Measurements from ENCODE around the gene PDIA2. TPM values are rescaled to one million over a fixed set of nuclear protein-coding genes. Genes with fewer than 3 reads are reported as not detected.

PDIA2 gene
- total and polyA plus RNA-seq, 8 donors, result 32.3 to 932 (median 118) TPM; not detected in 1

- peaks cover 20 to 90% (median 77%) of the 10 kb centered on the region in 4 donors for H3K36me3 ChIP-seq
- 93 to 96% (median 95%) methylated on average over 4 to 13 of the region's 13 CpGs for WGBS, 5 donors
Measured at GRCh38 chr16:301950-302349, 19.0 kb downstream of the PDIA2 start.

GRCh38 chr16:303760-304505 lies 21.0 kb downstream of the PDIA2 start:
- WGBS, 5 donors, result 83 to 90% (median 88%) methylated on average over 38 to 43 of the region's 43 CpGs
- Histone ChIP-seq H3K36me3 (peaks cover 18 to 90% (median 78%) of the 10 kb centered on the region in 4 donors), H3K4me3 (no peak overlapping the region), H3K9me3 (no peaks in the 10 kb centered on the region), H3K27me3 (no peaks in the 10 kb centered on the region), H3K27ac (no peak overlapping the region), H3K4me1 (no peaks in the 10 kb centered on the region)
- intact Hi-C loops (cut with DNase I; ENCODE audit: low total_unique reads), result no loop called here
- TF ChIP-seq, protein P1, sequence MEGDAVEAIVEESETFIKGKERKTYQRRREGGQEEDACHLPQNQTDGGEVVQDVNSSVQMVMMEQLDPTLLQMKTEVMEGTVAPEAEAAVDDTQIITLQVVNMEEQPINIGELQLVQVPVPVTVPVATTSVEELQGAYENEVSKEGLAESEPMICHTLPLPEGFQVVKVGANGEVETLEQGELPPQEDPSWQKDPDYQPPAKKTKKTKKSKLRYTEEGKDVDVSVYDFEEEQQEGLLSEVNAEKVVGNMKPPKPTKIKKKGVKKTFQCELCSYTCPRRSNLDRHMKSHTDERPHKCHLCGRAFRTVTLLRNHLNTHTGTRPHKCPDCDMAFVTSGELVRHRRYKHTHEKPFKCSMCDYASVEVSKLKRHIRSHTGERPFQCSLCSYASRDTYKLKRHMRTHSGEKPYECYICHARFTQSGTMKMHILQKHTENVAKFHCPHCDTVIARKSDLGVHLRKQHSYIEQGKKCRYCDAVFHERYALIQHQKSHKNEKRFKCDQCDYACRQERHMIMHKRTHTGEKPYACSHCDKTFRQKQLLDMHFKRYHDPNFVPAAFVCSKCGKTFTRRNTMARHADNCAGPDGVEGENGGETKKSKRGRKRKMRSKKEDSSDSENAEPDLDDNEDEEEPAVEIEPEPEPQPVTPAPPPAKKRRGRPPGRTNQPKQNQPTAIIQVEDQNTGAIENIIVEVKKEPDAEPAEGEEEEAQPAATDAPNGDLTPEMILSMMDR (IDR thresholded peaks at IDR 0.05), result peak in 1 of 7 experiments; percentile 14
- TF ChIP-seq POLR2AphosphoS5 (IDR thresholded peaks at IDR 0.05), result no peak
- DNase-seq, result no peak

More at GRCh38 chr16:301950-302349, 19.0 kb downstream of the PDIA2 start:
- no peaks in the 10 kb centered on the region for H3K9me3 ChIP-seq
- no peaks in the 10 kb centered on the region for H3K4me1 ChIP-seq
- H3K27me3 ChIP-seq, result no peaks in the 10 kb centered on the region
- no peak for TF ChIP-seq EP300 (IDR thresholded peaks at IDR 0.05)
- TF ChIP-seq, protein P1 (IDR thresholded peaks at IDR 0.05), result no peak
- TF ChIP-seq POLR2AphosphoS5 (IDR thresholded peaks at IDR 0.05), result no peak
- TF ChIP-seq POLR2A (IDR thresholded peaks at IDR 0.05), result no peak
- intact Hi-C loops (cut with DNase I; ENCODE audit: low total_unique reads), result no loop called here
- H3K27ac ChIP-seq, result no peak overlapping the region
- no peak for DNase-seq
- no peak overlapping the region for H3K4me3 ChIP-seq

GRCh38 chr16:305916-306626 lies 23.1 kb downstream of the PDIA2 start:
- Histone ChIP-seq H3K36me3 (peaks cover 28 to 96% (median 81%) of the 10 kb centered on the region in 4 donors), H3K4me3 (no peak overlapping the region), H3K4me1 (no peaks in the 10 kb centered on the region), H3K27ac (no peak overlapping the region), H3K9me3 (no peaks in the 10 kb centered on the region), H3K27me3 (no peaks in the 10 kb centered on the region)
- DNase-seq, result no peak
- intact Hi-C loops (cut with DNase I; ENCODE audit: low total_unique reads), result no loop called here
- TF ChIP-seq POLR2A (IDR thresholded peaks at IDR 0.05) (no peak), POLR2AphosphoS5 (IDR thresholded peaks at IDR 0.05) (no peak), EP300 (IDR thresholded peaks at IDR 0.05) (no peak)
- TF ChIP-seq, protein P1 (IDR thresholded peaks at IDR 0.05), result no peak
- 86 to 91% (median 90%) methylated on average over 19 of the region's 19 CpGs for WGBS, 5 donors

GRCh38 chr16:306911-307370 lies 24.0 kb downstream of the PDIA2 start:
- Histone ChIP-seq H3K27ac (no peak overlapping the region), H3K27me3 (no peaks in the 10 kb centered on the region), H3K4me3 (no peak overlapping the region), H3K4me1 (no peaks in the 10 kb centered on the region), H3K36me3 (peaks cover 32 to 95% (median 81%) of the 10 kb centered on the region in 4 donors), H3K9me3 (no peaks in the 10 kb centered on the region)
- intact Hi-C loops (cut with DNase I; ENCODE audit: low total_unique reads), result no loop called here
- no peak for DNase-seq
- TF ChIP-seq POLR2A (IDR thresholded peaks at IDR 0.05) (no peak), EP300 (IDR thresholded peaks at IDR 0.05) (no peak), POLR2AphosphoS5 (IDR thresholded peaks at IDR 0.05) (no peak)
- TF ChIP-seq, protein P1 (IDR thresholded peaks at IDR 0.05), result no peak
- WGBS, 5 donors, result 90 to 92% (median 91%) methylated on average over 16 to 17 of the region's 17 CpGs
